T-helper 2 cell treated with Interferon-gamma antibody and Interleukin-4, amounts not matched to agents 5 μg/mL and 100 μg/mL, for 36 hours (primary cell): ENCODE measurements around the gene TOMM20.
"Not testable (repeated sequence)": the region's sequence is repeated elsewhere in the genome, so short reads cannot be mapped to it uniquely, and the experiment has no call there.

ENCODE experiments used
- DNase-seq: peaks from one replicate; pipeline ENCODE4 v3.0.0; 2021; ENCODE audit warnings: low spot score
- H3K27ac Mint-ChIP-seq: one replicate; pipeline ENCODE4 v1.8.0; 2021; ENCODE audit warnings: mild to moderate bottlenecking, mixed read lengths
- H3K27me3 Mint-ChIP-seq: one replicate; pipeline ENCODE4 v1.8.0; 2021; ENCODE audit warnings: low read depth, mixed read lengths
- H3K36me3 Mint-ChIP-seq: one replicate; pipeline ENCODE4 v1.8.0; 2021; ENCODE audit warnings: low read depth, mixed read lengths
- H3K4me1 Mint-ChIP-seq: one replicate; pipeline ENCODE4 v1.8.0; 2021; ENCODE audit warnings: low read depth, mixed read lengths
- H3K4me3 Mint-ChIP-seq: one replicate; pipeline ENCODE4 v1.8.0; 2022; ENCODE audit warnings: mild to moderate bottlenecking, moderate library complexity, mixed read lengths
- H3K9me3 Mint-ChIP-seq: one replicate; pipeline ENCODE4 v1.8.0; 2021; ENCODE audit warnings: mixed read lengths

Gene TOMM20

DNA sequence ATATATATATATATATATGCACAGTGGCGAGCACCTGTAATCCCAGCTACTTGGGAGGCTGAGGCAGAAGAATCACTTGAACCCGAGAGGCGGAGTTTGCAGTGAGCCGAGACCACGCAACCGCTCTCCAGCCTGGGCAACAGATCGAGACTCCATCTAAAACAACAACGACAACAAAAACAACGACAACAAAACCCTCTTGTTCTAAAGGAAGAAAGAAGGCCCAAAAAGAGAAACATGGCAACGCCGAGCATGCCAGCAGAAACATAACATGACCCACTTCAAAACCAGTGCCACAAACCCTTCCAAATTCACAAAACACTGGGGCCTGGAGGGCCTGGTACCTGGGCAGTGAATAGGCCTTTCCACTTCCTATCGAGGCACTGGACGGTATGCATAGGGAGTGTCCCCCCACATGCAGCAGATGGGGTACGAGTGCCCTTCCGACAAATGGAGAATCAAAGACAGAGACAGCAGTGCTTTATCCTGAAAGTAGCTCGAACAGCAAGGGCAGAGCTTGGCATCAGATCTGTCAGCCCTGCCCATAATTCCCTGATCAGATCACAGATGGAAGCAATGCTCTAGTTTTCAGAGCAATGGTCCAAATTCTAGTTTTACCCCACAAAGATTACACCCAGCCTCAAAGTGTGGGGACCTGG is 52.0 kb downstream of the TOMM20 start:
- Mint-ChIP-seq H3K4me1 (peaks cover 48% of the 10 kb centered on the region), H3K4me3 (no peak overlapping the region), H3K27me3 (no peaks in the 10 kb centered on the region), H3K27ac (peak overlapping the region; percentile 59), H3K36me3 (no peaks in the 10 kb centered on the region), H3K9me3 (no peaks in the 10 kb centered on the region)
- no peak for DNase-seq

DNA sequence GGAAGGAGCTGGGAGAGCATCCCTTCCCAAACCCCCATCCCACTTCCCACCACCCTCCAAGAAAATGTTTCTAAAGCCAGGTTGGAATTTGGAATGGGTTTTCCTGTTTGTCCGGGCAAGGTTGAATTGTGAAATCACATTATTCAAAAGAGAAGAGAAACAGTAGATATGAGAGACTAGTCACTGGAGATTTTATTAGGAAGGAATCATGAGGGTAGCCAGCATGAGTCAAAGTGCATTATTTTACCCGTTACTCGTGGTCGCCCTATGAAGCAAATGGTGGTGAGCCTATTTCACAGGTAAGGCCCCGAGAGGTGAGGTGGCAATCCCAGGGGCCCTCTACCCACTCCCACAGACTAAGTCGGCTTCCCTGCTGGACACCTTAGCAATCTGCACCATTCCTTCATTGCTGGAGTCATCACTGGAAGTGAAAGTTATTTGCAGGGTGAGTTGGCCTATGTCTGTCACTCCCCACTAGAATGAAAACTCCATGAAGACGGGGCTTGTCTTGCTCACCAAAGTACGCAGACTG is 52.8 kb downstream of the TOMM20 start:
- Mint-ChIP-seq H3K27me3 (no peaks in the 10 kb centered on the region), H3K9me3 (no peaks in the 10 kb centered on the region), H3K4me1 (peaks cover 44% of the 10 kb centered on the region), H3K4me3 (peak overlapping the region; percentile 48), H3K36me3 (no peaks in the 10 kb centered on the region), H3K27ac (peak overlapping the region; percentile 91)
- DNase-seq, result peak; percentile 57

DNA sequence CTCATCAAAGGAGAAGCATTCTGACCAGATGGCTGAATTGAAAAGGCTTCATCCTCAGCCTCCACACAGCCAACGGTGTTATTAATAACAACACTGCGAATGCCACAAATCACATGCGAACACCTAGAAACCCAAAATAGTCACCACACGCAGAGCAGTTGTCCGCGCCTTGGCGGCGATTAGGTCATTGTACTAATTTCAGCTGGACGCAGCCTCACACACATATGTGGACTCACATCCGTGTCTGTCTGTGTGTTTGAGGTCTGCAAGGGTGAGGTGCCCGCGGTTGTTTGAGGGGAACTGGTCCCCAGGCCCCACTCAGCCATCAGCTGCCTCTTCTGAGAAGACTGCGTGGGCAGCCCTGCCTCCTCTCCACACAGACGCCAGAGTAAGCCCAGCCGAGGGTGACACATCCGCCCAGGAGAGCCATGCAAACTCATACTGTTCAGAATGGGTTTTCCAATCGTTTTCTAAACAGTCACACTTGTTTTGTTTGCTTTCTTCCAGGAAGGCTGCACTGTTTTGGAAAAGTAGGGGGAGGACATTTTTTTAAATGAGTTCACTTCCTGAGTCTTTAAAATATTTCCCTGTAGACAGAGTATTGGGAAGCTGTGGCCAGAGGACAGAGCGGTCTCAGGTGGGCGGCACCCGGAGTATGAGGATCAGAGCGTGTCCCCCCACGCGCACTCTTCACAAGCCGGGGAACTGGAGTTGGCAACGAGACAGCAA is 53.4 kb downstream of the TOMM20 start:
- Mint-ChIP-seq H3K9me3 (no peaks in the 10 kb centered on the region), H3K4me1 (peaks cover 40% of the 10 kb centered on the region), H3K36me3 (no peaks in the 10 kb centered on the region), H3K27me3 (no peaks in the 10 kb centered on the region), H3K4me3 (peak overlapping the region; percentile 50), H3K27ac (peak overlapping the region; percentile 91)
- DNase-seq, result peak; percentile 86

DNA sequence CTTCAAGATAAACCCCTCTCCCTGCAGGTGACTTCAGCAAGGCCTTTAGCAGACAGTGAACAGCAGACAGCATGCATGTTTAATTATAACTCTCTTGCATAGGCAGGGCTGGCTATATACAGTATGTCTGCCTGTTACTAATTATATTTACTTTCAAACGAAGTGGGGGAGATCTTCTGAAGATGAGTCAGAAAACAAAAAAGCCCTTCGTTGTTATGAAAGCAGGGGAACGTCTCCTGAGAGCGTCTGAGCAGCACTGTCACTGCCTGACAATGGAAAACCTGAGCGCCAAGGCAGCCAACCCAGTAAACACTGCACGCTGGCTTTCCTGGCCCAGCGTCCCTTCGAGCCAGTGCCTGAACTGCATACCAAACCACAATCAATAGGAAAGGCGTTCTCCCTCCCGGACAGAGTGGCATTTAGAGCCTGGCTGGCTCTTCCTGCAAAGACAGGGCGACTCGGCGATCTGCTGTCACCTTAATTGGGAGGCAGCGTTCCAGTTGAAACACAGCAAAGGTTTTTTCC is 54.1 kb downstream of the TOMM20 start:
- Mint-ChIP-seq H3K36me3 (no peaks in the 10 kb centered on the region), H3K27ac (peak overlapping the region; percentile 91), H3K27me3 (no peaks in the 10 kb centered on the region), H3K9me3 (no peaks in the 10 kb centered on the region), H3K4me1 (peaks cover 36% of the 10 kb centered on the region), H3K4me3 (peak overlapping the region; percentile 50)
- peak; percentile 77 for DNase-seq

DNA sequence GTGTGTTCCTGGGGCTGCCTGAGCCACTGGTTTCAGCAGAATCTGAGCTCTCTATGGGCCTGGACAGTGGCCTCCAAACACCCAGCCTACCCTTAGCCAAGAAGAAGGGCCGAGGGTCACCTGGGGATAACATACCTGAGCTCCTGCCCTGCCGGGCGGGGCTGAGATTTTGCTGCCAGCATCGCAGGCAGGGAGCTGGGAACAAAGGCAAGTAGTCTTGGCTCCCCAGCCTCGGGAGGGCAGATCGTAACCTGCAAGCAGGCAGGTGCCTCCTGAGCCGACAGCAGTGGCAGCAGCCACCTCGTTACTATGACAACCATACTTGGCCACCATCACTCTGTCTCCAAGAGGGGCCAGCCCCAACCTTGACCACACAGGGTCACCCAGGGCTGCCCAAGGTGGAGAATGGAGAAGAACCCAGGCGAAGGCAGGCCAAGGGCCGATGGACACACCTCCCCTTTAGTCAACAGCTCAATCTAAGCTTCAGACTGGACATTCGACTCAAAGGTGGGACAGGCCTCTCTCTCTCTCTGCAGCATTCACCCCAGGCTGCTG is 54.6 kb downstream of the TOMM20 start:
- Mint-ChIP-seq H3K27ac (peak overlapping the region; percentile 91), H3K4me3 (peak overlapping the region; percentile 50)

DNA sequence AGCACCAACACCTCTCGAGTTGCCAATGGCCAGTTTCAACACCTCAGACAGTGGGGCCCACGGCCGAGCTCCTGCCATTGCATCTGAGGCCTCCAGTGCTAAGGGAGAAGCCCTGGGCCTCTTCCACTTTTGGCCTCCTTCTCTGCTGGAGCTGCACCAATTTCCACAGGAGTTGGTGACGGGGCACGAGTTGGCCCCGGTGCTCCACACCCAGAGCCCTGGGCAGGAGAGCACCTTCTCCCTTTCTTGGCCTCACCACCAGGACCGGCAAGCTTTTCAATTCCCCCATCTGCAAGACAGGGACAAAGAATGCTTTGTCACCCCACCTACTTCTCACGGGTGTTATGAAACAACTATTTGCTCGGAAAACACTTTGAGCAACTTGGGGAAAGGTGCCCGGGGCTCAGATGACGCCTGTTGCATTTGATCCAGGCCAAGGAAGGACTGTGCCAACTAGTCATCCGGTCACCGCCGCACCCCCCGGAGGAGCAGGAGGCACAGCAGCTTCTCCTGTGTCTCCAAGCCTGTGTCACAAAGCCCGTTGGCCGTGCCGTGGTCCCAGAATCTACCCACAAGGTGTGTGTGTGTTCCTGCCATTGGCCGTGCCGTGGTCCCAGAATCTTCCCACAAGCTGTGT is 55.2 kb downstream of the TOMM20 start:
- H3K27me3 Mint-ChIP-seq, result no peaks in the 10 kb centered on the region
- no peak for DNase-seq
- no peak overlapping the region for H3K4me3 Mint-ChIP-seq
- no peaks in the 10 kb centered on the region for H3K36me3 Mint-ChIP-seq
- peaks cover 36% of the 10 kb centered on the region for H3K4me1 Mint-ChIP-seq
- no peaks in the 10 kb centered on the region for H3K9me3 Mint-ChIP-seq
- H3K27ac Mint-ChIP-seq, result no peak overlapping the region

More for the DNA sequence above, 54.6 kb downstream of the TOMM20 start:
- DNase-seq, result no peak
- Mint-ChIP-seq H3K36me3 (no peaks in the 10 kb centered on the region), H3K4me1 (peaks cover 36% of the 10 kb centered on the region), H3K9me3 (no peaks in the 10 kb centered on the region), H3K27me3 (no peaks in the 10 kb centered on the region)

DNA sequence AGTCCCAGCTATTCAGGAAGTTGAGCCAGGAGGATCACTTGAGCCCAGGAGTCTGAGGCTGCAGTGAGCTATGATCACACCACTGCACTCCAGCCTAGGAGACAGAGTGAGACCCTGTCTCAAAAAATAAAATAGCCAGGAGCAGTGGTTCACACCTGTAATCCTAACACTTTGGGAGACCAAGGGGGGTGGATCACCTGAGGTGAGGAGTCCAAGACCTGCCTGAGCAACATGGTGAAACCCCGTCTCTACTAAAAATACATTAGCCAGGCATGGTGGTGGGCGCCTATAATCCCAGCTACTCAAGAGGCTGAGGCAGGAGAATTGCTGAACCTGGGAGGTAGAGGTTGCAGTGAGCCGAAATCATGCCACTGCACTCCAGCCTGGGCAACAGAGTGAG is 56.1 kb downstream of the TOMM20 start:
- H3K36me3 Mint-ChIP-seq, H3K27me3 Mint-ChIP-seq, H3K27ac Mint-ChIP-seq, DNase-seq, H3K4me3 Mint-ChIP-seq, H3K9me3 Mint-ChIP-seq: not testable (repeated sequence)
- peaks cover 34% of the 10 kb centered on the region for H3K4me1 Mint-ChIP-seq

DNA sequence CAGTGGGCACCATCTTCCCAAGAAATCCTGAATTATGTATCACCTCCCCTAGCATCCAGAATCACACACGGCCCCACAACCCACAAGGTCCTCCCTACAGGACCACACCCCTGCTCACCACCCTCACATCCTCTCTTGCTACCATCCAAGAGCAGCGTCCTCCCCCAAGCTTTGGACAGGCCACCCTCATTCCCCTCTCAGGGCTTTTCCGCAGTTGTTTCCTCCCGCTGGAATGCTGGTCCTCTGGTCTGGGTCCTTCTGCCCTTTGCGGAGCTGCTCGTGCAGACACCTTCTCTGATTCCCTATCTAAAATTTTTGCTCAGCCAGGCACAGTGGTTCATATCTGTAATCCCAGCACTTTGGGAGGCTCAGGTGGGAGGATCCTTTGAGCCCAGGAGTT is 56.5 kb downstream of the TOMM20 start:
- no peak for DNase-seq
- no peak overlapping the region for H3K4me3 Mint-ChIP-seq
- peaks cover 34% of the 10 kb centered on the region for H3K4me1 Mint-ChIP-seq
- H3K27ac Mint-ChIP-seq, result no peak overlapping the region
- no peaks in the 10 kb centered on the region for H3K36me3 Mint-ChIP-seq
- no peaks in the 10 kb centered on the region for H3K9me3 Mint-ChIP-seq
- H3K27me3 Mint-ChIP-seq, result no peaks in the 10 kb centered on the region

DNA sequence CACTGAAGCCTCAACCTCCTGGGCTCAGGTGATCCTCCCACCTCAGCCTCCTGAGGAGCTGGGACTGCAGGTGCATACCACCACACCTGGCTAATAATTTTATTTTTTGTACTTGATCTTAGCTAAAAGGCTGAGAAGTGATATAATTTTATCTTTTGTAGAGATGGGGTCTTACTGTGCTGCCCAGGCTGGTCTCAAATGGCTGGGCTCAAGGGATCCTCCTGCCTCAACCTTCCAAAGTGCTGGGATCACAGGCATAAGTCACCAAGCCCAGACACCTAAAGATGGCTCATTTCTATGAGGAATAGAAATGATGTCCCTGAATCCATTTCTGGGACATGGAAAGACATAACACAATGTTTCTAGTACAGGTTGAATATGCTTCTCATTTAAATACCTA is 57.8 kb downstream of the TOMM20 start:
- Mint-ChIP-seq H3K4me3 (no peak overlapping the region), H3K4me1 (peaks cover 25% of the 10 kb centered on the region), H3K9me3 (no peaks in the 10 kb centered on the region), H3K27ac (no peak overlapping the region), H3K36me3 (no peaks in the 10 kb centered on the region), H3K27me3 (no peaks in the 10 kb centered on the region)
- no peak for DNase-seq

DNA sequence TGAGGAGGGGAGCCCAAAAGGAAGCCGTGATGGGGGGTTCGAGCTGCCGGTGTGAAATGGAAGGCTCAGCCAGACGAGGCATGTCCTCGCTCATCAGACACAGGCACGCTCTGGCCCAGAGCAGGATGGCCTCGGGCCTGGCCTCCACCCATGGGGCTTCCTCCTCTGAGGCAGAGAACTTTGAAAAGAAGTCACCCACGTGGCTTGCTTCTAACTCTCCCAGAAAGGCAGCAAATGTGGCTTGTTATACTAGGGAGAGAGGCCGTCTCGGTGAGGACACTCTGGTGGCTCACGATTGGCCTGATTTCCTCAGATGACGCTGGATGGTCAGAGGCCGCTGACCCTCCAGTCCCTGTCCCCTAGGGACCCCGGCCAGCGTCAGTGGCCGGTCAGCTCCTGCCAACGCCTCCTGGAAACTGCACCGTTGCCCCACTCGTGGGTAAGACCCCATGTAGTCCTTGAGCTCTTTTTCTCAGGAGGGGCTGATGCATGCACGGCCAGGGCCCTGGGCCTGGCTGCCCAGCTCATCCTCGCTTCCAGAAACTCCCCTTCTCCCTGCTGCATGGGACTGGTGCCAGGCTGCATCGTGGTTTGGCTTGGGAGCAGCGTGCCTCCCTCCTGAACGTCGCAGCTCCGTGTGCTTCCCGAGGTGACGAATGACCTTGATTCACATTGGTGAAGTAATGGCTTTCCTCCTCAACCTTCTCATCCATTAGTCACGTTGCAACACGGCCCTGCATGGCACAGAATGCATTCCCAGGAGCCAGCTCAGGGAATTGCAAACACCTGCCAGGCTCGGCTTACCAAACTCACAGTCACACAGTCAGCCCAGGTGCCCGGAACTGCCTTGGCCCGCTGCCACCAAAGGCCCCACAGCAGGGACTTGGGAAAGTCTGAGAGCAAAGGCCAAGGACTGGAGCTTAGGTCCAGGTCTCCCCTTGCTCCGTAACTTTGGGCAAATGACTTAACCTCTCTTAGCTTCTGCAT is 58.8 kb downstream of the TOMM20 start:
- Mint-ChIP-seq H3K9me3 (no peaks in the 10 kb centered on the region), H3K36me3 (no peaks in the 10 kb centered on the region), H3K27ac (no peak overlapping the region), H3K4me1 (peaks cover 20% of the 10 kb centered on the region), H3K27me3 (no peaks in the 10 kb centered on the region), H3K4me3 (no peak overlapping the region)
- DNase-seq, result no peak

DNA sequence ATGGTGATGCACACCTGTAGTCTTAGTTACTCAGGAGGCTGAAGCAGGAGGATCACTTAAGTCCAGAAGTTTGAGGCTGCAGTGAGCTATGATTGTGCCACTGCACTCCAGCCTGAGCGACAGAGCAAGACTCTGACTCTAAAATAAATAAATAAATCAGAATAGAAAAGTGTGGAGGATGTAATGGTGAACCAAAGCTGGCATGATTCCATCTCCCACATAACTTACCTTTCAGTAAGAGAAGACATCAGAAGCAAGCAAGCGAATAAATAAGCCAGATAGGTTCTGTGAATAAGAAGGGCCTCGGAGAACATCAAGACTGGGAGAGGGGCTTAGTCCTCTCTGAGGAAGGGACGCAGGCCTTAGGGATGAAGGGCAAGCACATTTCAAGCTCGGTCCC is 59.5 kb downstream of the TOMM20 start:
- no peak for DNase-seq
- no peaks in the 10 kb centered on the region for H3K9me3 Mint-ChIP-seq
- no peaks in the 10 kb centered on the region for H3K36me3 Mint-ChIP-seq
- H3K4me3 Mint-ChIP-seq, result no peak overlapping the region
- H3K27me3 Mint-ChIP-seq, result no peaks in the 10 kb centered on the region
- peaks cover 15% of the 10 kb centered on the region for H3K4me1 Mint-ChIP-seq
- no peak overlapping the region for H3K27ac Mint-ChIP-seq

DNA sequence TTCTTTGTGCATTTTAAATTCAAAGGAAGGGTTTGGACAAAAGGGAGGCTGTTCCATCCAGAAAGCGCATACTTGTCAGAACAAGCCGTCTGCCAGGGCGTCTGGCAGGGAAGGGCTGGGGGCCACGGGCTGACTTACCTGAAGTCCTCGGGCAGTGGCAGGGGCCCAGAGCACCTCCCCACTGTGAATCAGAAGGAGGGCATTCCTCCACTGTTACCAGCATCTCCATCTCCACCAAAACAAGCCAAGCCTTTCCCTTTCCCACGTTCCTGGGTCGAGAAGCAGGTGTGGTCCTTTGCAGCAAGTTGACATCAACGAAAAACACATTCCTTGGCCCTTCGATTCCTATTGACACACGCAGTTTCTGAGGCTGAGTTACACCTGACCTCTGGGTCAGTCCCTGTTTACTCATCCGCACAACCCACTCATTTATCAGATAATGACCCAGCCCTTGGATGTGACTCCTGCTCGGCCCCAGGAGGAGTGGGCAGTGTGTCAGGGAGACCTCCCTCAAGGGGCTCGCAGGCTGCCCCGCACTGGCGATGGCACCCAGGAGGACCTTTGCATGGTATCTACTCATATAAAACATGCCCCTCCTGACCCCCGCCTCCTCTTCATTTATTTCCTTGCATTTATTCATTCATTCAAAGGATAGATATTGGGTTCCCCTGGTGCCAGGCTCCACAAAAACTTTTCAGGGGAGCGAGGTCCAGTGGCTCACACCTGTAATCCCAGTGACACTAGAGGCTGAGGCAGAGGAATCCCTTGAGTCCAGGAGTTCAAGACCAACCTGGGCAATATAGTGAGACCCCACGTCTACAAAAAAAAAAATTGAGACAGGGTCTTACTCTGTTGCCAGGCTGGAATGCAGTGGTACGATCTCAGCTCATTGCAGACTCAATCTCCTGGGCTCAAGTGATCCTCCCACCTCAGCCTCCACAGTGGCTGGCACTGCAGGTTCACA is 60.2 kb downstream of the TOMM20 start:
- Mint-ChIP-seq H3K27me3 (no peaks in the 10 kb centered on the region), H3K4me1 (peaks cover 20% of the 10 kb centered on the region), H3K27ac (no peak overlapping the region)

More for the DNA sequence above, 60.2 kb downstream of the TOMM20 start:
- no peak overlapping the region for H3K4me3 Mint-ChIP-seq
- DNase-seq, result no peak
- no peaks in the 10 kb centered on the region for H3K9me3 Mint-ChIP-seq
- no peaks in the 10 kb centered on the region for H3K36me3 Mint-ChIP-seq
